Activated CD8-positive, alpha-beta memory T cell treated with anti-CD3 and anti-CD28 coated beads for 36 hours (primary cell): ENCODE measurements around the gene MVP. TPM values are rescaled to one million over a fixed set of nuclear protein-coding genes. Genes with fewer than 3 reads are reported as not detected.

Source experiments
- CTCF ChIA-PET: fragments of 350-600 bp; sonication (Branson Sonifier 250); formaldehyde crosslinking; loops from one replicate; lab custom pipeline; 2021; ENCODE audit warnings: antibody characterized with exemption; lab: Charles Lee
- POLR2A ChIA-PET: fragments of 350-600 bp; sonication (Branson Sonifier 250); formaldehyde crosslinking; loops from one replicate; lab custom pipeline; 2021; ENCODE audit warnings: antibody characterized with exemption; lab: Charles Lee
- total RNA-seq, 2 experiments: library from RNA; stranded (reverse); gene quantifications; one replicate each; pipeline ENCODE4 v1.2.3, GENCODE V29; 2021

MVP gene
- total RNA-seq, 2 experiments from 2014 or later = 42.2 to 46.0 TPM

DNA sequence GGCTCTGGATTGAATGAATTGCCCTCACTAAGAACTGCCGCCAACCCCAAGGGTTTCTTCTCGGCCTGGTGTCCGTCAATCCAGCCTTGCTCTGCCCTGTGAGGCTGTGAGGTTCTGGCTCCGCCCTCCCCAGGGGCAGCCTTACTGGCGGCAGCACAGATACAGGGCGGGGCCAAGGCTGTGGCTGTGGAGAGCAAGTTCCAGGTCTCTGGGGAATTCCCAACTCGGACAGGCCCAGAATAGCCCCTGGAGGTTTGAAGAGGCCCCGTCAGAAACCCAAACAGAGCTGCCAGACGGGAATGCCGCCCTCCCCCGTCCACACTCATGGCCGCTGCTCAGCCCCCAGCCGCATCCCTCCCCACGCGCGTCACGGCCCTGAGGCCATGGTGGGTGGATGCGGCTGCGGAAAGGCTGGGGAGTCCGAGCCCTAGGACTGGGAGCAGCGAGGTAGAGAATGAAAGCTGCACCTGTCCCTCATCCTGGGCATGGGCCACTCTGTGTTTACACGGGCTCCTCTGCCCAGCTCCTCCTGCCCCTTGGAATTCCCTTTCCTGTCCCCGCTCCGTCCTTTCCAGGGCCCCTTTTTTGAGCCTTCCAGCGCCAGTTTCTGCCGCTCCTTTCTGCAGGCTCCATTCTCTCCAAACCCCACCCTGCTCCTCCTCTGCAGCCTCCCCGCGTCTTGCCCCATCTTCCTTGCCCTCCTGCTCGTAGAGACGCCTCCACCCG, 8.9 kb upstream of the MVP start:
- ChIA-PET POLR2A (interaction anchor here (0.7 to 1.2 kb wide), 2 partner anchors 11 to 21 kb away, joined by 3 read pairs; partner anchors contain the start of gene KIF22), CTCF (interaction anchor here (2.0 to 2.7 kb wide), 2 partner anchors 8 to 111 kb away, joined by 5 to 10 read pairs; partner anchors contain the start of gene MVP)

DNA sequence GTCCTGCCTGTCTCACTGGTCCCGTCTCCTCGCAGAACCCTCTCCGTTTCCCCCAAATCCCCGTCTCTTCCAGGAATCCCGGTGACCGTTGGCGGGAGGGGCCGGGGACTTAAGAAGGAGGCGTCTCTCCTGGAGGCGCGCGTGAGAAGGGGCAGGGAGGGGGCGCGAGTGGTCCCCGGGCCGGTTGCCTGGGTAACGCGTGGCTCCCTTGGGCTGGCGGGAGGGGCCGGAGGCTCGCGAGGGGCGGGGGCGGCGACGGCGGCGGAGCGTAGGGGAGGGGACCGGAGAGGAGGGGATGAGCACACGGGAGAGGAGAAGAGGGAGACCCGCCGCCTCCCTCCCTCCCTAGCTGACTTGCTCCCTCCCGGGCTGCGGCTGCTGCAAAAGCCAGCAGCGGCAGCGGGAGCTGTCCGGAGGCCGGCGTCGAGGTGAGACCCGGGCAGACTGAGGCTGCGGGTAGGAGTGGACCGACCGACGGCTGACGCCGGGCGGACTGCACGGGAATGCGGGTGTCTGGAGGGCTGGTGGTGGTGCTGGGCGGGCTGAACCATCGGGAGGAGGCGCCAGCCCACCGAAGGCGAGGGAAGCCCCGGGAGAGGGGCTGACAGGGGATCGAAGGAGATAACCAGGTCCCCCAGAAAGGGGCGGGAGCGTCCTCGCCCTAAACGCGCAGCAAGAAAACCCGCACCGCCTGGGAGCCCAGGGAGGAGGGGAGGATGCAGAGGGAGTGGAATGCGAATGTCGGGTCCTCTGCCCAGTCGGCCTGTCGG, 8.2 kb upstream of the MVP start, which contains the start of gene PRRT2:
PRRT2 (plus strand) TSS at position 298 of the 770 bp plus-strand sequence. CDS start 862 bp downstream, outside the sequence.
- ChIA-PET CTCF (interaction anchor here (1.0 to 2.7 kb wide), 4 partner anchors 8 to 111 kb away, joined by 4 to 10 read pairs (median 6); partner anchors contain the start of gene MVP), POLR2A (interaction anchor here (0.5 to 1.2 kb wide), 2 partner anchors 21 to 1381 kb away, joined by 3 read pairs; partner anchors contain the start of gene KIF22)

DNA sequence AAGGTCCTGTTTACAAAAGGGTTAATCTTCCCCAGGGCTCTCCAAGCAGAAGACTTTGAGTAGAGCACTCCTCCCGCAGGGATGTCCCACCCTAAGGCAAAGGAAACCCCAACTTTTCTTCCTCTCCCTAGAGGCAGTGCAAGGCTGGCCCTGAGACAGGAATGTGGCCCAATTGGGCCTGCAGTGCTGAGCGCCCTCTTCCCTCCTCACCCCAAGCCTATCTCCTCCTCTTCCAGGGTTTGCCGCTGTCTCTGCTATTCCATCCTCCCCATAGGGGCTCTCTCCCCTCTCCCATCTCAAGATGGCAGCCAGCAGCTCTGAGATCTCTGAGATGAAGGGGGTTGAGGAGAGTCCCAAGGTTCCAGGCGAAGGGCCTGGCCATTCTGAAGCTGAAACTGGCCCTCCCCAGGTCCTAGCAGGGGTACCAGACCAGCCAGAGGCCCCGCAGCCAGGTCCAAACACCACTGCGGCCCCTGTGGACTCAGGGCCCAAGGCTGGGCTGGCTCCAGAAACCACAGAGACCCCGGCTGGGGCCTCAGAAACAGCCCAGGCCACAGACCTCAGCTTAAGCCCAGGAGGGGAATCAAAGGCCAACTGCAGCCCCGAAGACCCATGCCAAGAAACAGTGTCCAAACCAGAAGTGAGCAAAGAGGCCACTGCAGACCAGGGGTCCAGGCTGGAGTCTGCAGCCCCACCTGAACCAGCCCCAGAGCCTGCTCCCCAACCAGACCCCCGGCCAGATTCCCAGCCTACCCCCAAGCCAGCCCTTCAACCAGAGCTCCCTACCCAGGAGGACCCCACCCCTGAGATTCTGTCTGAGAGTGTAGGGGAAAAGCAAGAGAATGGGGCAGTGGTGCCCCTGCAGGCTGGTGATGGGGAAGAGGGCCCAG, 7.3 kb upstream of the MVP start:
- POLR2A ChIA-PET = interaction anchor here (0.5 to 0.9 kb wide), 3 partner anchors 8 to 1380 kb away, joined by 3 to 4 read pairs (median 3); no protein-coding TSS in a partner anchor
- CTCF ChIA-PET = interaction anchor here (1.0 to 1.4 kb wide), 2 partner anchors 15 to 36 kb away, joined by 4 to 6 read pairs; no protein-coding TSS in a partner anchor

DNA sequence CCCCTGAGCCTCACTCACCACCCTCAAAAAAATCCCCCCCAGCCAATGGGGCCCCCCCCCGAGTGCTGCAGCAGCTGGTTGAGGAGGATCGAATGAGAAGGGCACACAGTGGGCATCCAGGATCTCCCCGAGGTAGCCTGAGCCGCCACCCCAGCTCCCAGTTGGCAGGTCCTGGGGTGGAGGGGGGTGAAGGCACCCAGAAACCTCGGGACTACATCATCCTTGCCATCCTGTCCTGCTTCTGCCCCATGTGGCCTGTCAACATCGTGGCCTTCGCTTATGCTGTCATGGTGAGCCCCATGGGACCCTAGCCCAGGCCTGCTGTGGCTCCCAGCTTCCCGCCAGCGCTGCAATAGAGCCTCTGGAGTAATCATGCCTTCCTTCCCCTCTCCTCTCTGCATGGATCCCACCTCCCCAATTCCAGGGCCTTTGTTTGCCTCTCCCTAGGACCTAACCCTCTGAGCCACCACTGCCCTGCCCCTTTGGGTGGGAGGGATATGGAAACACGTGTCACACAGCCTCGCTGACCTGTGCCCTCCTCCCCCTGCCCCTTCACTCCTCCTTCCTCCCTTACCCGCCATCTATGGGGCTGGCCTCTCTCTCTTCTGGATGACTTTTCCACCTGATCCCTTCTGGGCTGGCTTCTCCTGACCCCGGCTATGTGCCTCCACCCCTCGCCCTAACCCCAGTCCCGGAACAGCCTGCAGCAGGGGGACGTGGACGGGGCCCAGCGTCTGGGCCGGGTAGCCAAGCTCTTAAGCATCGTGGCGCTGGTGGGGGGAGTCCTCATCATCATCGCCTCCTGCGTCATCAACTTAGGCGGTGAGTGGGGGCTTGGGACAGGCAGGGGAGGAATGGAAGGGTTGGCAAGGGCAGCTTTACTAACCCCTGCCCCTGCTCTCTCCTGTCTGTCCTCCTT, 6.4 kb upstream of the MVP start:
- ChIA-PET CTCF (no interaction called here), POLR2A (interaction anchor here (0.6 to 0.9 kb wide), 3 partner anchors 7 to 10 kb away, joined by 3 to 4 read pairs (median 3); no protein-coding TSS in a partner anchor)

DNA sequence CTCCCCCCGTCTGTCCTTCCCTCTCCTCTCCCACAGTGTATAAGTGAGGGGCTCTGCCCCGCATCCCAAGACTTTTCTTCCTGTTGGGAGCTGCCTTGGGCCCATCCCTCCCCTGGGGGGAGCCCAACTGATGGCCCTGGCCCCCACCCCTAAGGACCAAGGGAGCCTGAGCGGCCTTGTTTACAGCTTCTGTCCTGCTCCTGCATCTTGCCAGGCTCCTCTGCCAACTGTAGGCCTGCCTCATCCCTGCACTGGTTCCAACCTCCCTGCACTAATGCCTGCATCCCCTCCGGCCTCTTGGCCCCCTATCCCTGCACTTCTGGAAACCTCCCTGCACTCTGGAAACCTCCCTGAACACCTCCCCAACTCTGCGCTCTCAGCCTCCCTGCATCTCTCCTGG, 5.7 kb upstream of the MVP start:
- ChIA-PET POLR2A (interaction anchor here (0.6 kb wide), 1 partner anchor 11 kb away, joined by 3 read pairs; no protein-coding TSS in a partner anchor), CTCF (interaction anchor here (1.5 kb wide), 1 partner anchor 33 kb away, joined by 4 read pairs; no protein-coding TSS in a partner anchor)

DNA sequence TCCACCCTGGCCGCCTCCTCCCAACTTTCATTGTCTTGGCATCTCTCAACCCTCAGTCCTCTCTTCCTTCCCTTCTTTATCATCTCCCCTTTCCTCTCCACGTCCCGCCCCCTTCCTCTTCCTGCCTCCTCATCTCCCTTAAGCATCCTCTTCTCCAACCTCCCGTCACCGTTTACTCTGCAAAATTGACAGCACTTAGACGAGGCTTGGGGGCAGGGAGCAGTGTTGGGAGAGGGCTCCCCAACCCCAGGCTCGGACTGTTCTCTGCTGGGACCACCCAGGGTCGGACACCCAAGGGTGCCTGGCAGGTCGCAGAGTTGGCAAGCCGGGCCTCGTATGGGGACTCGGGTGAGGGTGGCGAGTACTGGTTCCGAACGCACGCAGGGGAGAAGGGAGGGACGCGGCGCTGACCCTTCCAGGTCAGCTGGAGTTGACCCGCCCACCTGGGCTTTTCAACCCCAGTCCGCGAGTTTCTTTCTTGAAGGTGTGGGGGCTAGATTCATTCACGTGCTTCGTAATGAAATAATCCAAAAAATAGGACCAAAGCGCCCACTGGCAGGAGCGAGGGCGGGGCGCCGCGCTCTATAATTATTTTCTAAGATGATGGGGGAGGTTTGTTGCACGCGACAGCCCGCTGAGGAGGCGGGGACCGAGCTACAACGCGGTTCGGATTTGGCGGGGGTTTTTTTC, 5.1 kb upstream of the MVP start:
- POLR2A ChIA-PET = interaction anchor here (0.6 to 2.3 kb wide), 9 partner anchors 8 to 968 kb away, joined by 3 to 31 read pairs (median 4); partner anchors contain the start of genes KIF22 and MAZ
- CTCF ChIA-PET = interaction anchor here (0.5 to 3.5 kb wide), 17 partner anchors 8 to 158 kb away, joined by 3 to 20 read pairs (median 3); partner anchors contain the start of genes KIF22, MAZ and TAOK2

DNA sequence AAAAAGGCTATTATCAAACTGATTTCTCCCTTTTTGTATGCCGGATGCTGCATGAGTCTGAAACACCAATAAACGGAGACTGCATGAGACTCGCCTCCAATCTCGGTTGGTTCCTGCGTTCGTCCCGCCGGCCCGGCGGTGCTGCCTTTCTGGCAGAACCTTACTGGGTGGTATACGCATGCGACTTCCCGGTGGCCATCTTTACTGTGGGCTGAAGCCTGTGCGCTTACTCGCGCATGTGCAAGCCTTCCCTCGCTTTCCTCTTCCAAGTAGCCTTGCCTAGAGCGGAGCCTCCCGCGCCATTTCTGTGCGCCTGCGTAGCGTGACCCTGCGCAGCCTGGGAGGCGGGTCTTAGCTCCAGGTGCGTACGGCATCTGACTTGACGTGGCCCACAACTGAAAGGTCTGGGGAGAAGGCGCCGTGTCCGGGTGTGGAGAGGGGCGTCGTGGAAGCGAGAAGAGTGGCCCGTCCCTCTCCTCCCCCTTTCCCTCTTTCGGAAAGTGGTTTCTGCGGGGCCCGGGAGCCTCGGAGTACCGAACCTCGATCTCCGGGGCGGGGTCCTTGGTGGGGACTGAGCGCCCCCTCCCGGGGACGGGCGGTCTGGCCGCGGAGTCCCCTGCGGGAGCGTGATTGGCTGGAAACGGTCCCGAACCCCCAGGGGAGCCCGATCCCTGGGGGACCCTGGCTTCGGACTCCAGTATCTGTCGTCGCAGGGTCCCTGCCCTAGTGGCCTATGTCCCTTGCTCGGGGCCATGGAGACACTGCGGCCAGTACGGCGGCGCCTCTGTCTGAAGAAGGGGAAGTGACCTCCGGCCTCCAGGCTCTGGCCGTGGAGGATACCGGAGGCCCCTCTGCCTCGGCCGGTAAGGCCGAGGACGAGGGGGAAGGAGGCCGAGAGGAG, 4.2 kb upstream of the MVP start, which contains the start of gene PAGR1:
PAGR1 (plus strand) TSS at position 360 of the 901 bp plus-strand sequence; CDS start at position 734, 374 bp downstream.
- ChIA-PET CTCF (interaction anchor here (0.5 to 3.5 kb wide), 21 partner anchors 9 to 157 kb away, joined by 3 to 20 read pairs (median 3); partner anchors contain the start of genes KIF22, MAZ and TAOK2), POLR2A (interaction anchor here (0.6 to 2.3 kb wide), 9 partner anchors 8 to 249 kb away, joined by 3 to 31 read pairs (median 4); partner anchors contain the start of genes KIF22 and MAZ)

DNA sequence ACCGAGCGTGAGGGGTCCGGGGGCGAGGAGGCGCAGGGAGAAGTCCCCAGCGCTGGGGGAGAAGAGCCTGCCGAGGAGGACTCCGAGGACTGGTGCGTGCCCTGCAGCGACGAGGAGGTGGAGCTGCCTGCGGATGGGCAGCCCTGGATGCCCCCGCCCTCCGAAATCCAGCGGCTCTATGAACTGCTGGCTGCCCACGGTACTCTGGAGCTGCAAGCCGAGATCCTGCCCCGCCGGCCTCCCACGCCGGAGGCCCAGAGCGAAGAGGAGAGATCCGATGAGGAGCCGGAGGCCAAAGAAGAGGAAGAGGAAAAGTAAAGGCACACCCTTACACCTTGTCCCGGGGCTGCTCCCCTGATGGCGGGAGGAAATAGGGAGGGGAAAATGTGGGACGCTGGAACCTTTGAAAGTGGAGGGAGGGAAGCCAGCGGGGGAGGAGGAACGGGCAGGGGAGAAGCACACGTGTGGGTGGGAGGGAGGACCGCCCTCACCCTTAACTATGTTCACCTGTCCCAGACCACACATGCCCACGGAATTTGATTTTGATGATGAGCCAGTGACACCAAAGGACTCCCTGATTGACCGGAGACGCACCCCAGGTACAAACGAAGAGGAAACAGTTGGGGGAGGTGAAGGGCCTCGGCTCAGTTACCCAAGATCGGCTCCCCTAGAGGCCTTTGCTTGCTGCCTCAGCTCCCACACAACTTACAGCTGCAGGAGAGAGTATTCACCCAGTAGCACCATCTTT, 3.4 kb upstream of the MVP start:
- ChIA-PET CTCF (interaction anchor here (0.7 to 3.5 kb wide), 10 partner anchors 8 to 143 kb away, joined by 3 to 20 read pairs (median 3); no protein-coding TSS in a partner anchor), POLR2A (interaction anchor here (0.5 to 6.1 kb wide), 7 partner anchors 9 to 246 kb away, joined by 3 to 41 read pairs (median 7); partner anchors contain the start of gene MAZ)

DNA sequence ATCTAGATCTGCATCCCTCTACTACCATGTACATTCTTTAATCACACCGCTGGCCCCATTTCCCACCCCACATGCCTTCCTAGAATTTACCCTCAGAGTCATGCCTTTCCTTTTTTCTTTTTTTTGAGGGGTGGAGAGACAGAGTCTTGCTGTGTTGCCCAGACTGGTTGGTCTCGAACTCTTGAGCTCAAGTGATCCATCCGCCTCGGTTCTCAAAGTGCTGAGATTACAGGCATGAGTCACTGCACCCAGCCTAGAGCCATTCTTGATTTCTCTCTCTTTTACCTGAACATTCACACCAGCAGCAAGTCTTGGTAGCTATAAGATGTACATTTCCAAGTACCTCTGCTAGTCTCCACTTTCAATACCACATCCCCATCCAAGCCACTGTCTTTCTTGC, 2.2 kb upstream of the MVP start:
- POLR2A ChIA-PET = interaction anchor here (6.1 kb wide), 1 partner anchor 11 kb away, joined by 41 read pairs; the partner anchor contains the start of gene MAZ

DNA sequence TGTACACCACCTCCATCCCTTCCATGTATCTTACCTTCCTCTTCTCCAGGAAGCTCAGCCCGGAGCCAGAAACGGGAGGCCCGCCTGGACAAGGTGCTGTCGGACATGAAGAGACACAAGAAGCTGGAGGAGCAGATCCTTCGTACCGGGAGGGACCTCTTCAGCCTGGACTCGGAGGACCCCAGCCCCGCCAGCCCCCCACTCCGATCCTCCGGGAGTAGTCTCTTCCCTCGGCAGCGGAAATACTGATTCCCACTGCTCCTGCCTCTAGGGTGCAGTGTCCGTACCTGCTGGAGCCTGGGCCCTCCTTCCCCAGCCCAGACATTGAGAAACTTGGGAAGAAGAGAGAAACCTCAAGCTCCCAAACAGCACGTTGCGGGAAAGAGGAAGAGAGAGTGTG, 756 bp upstream of the MVP start:
- POLR2A ChIA-PET = interaction anchor here (6.1 kb wide), 1 partner anchor 12 kb away, joined by 41 read pairs; the partner anchor contains the start of gene MAZ
- CTCF ChIA-PET = interaction anchor here (0.6 to 4.2 kb wide), 5 partner anchors 9 to 119 kb away, joined by 3 to 24 read pairs (median 5); partner anchors contain the start of gene CDIPT

More for the DNA sequence above, 2.2 kb upstream of the MVP start:
- CTCF ChIA-PET = interaction anchor here (0.9 to 3.5 kb wide), 6 partner anchors 8 to 138 kb away, joined by 3 to 20 read pairs (median 6); no protein-coding TSS in a partner anchor

DNA sequence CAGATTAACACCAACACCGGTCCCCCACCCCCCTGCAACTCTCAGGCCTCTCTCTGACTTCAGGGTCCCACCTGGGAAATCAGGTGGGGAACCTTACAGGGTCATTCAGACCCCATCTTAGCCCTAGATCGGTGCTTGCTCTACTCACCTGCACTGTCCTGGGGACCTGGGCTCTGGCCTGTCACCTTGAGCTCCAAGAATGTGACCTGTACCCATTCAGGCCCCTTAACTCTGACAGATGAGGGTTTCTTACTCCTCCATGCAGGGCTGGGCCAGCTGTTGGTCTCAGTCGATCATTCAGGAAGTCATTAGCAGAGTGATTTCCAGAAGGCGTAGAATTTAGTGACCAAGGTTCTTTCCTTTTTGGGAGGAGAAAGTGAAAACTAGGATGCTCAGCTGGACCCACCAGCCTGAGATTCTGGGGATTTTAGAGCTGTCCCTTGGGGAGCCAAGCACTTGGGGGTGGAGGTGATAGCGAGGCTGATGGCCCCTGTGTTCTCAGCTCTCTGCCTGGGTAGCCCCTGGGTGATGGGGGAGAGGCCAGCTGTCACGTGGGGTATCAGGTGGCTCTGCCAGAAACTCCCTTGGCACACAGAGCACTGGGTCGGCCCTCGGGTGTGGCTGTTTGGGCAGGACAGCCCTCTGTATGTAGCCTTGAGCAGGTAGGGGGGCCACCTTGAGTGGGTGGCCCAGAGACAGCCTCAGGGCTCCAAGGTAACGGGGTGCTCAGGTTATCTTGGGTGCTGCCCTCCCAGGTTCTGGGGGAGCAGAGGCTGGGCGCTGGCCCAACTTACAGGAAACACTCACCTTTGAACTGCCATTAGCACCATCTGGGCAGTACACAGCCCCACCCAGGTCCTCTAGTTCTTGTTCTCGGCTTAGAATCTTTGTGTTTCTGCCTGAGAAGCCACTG, 724 bp downstream of the MVP start:
- ChIA-PET POLR2A (interaction anchor here (0.5 to 6.1 kb wide), 5 partner anchors 8 to 105 kb away, joined by 4 to 41 read pairs (median 5); partner anchors contain the start of genes KCTD13 and MAZ), CTCF (interaction anchor here (1.3 to 4.2 kb wide), 3 partner anchors 13 to 28 kb away, joined by 3 to 24 read pairs (median 17); no protein-coding TSS in a partner anchor)

DNA sequence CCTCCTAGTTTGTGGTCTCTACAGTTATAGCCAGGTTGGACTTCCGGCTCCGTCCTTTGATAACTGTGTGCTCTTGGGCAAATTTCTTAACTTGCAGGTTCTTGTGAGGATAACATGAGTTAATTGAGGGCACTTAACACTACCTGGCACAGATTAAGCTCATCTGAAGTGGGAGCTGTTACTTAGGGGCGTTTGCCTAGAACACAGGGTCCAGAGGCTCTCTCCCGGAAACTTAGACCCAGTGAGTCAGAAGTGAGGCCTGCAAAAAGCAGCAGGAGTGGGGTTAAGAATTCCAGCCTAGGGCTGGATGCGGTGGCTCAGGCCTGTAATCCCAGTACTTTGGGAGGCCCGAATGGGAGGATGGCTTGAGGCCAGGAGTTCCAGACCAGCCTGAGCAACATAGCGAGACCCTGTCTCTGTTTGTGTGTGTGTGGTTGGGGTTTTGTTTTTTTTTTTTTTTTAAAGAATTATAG, 1.4 kb downstream of the MVP start:
- ChIA-PET POLR2A (interaction anchor here (0.5 to 6.1 kb wide), 7 partner anchors 8 to 120 kb away, joined by 3 to 41 read pairs (median 4); partner anchors contain the start of genes KCTD13 and MAZ), CTCF (interaction anchor here (0.6 to 4.2 kb wide), 5 partner anchors 14 to 191 kb away, joined by 3 to 24 read pairs (median 4); no protein-coding TSS in a partner anchor)
